Measurements from ENCODE around the gene USP54. TPM values are rescaled to one million over a fixed set of nuclear protein-coding genes. Genes with fewer than 3 reads are reported as not detected.
"Not testable (repeated sequence)": the region's sequence is repeated elsewhere in the genome, so short reads cannot be mapped to it uniquely, and the experiment has no call there.

The USP54 gene
- polyA plus RNA-seq, 1 donor from 2014 or later: 12.7 TPM

DNA sequence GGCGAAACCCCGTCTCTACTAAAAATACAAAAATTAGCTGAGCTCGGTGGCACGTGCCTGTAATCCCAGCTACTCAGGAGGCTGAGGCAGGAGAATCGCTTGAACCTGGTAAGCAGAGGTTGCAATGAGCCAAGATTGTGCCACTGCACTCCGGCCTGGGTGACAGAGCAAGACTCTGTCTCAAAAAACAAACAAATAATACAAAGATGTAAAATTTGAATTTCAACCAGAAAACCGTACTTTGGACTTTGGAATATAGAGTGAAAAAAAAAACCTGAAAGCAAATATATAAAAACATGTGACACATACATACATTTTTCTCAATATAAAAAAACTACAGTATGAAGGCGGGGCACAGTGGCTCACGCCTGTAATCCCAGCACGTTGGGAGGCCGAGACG is 29.8 kb upstream of the USP54 start:
- H3K36me3 ChIP-seq (ENCODE audit: insufficient read depth, low read length); H4K20me1 ChIP-seq (ENCODE audit: insufficient read depth); H3F3A ChIP-seq (ENCODE audit: insufficient read depth, low read length, poor library complexity, severe bottlenecking); H2AFZ ChIP-seq (ENCODE audit: low read depth, low read length); H3K9ac ChIP-seq (ENCODE audit: low read length); H3K27ac ChIP-seq (ENCODE audit: low read length); H3K27me3 ChIP-seq (ENCODE audit: insufficient read depth, low read depth, low read length); H3K4me2 ChIP-seq (ENCODE audit: low read length); H3K4me3 ChIP-seq (ENCODE audit: low read length); H3K9me3 ChIP-seq (ENCODE audit: low read length); H3K9me2 ChIP-seq (ENCODE audit: insufficient read depth, low read length): not testable (repeated sequence)
- peaks cover 22% of the 10 kb centered on the region for H3K79me2 ChIP-seq (replicated peaks; ENCODE audit: insufficient read depth, low read length)

DNA sequence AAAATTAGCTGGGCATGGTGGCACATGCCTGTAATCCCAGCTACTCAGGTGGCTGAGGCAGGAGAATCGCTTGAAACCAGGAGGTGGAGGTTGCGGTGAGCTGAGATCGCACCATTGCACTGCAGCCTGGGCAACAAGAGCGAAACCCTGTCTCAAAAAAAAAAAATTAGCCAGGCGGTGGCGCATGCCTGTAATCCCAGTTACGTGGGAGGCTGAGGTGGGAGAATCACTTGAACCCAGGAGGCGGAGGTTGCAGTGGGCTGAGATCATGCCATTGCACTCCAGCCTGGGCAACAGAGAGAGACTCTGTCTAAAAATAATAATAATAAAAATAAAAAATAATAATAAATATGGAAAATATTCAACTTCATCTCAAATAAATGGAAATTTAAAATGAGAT is 26.0 kb upstream of the USP54 start:
- not testable (repeated sequence) for H3K27me3 ChIP-seq (ENCODE audit: insufficient read depth, low read depth, low read length); H3K9me2 ChIP-seq (ENCODE audit: insufficient read depth, low read length); H3K9ac ChIP-seq (ENCODE audit: low read length); H3K27ac ChIP-seq (ENCODE audit: low read length); H4K20me1 ChIP-seq (ENCODE audit: insufficient read depth); H3K36me3 ChIP-seq (ENCODE audit: insufficient read depth, low read length); H3F3A ChIP-seq (ENCODE audit: insufficient read depth, low read length, poor library complexity, severe bottlenecking); H3K4me2 ChIP-seq (ENCODE audit: low read length); H2AFZ ChIP-seq (ENCODE audit: low read depth, low read length); H3K9me3 ChIP-seq (ENCODE audit: low read length); H3K4me3 ChIP-seq (ENCODE audit: low read length)
- peaks cover 15% of the 10 kb centered on the region for H3K79me2 ChIP-seq (replicated peaks; ENCODE audit: insufficient read depth, low read length)

DNA sequence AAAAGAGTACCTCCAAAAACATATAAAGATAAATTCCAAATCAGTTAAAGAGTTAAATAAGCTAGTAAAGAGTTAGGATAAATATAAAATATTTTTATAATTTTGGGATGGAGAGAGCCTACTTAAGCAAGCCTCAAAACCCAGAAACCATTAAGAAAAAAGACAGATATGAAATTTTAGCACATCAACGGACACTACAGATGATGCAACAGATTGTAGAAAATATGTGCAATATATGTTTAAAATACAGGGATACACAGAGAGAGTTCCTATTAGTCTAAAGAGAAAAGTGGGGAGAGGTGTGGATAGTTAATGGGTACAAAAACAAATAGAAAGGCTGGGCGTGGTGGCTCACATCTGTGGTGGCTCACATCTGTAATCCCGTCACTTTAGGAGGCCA is 23.6 kb upstream of the USP54 start:
- H3K79me2 ChIP-seq (replicated peaks; ENCODE audit: insufficient read depth, low read length): peaks cover 9% of the 10 kb centered on the region
- no peak overlapping the region for H3K9ac ChIP-seq (ENCODE audit: low read length)
- H3K27ac ChIP-seq (ENCODE audit: low read length): no peak overlapping the region
- no peaks in the 10 kb centered on the region for H3K36me3 ChIP-seq (ENCODE audit: insufficient read depth, low read length)
- H3F3A ChIP-seq (ENCODE audit: insufficient read depth, low read length, poor library complexity, severe bottlenecking): no peaks in the 10 kb centered on the region
- H2AFZ ChIP-seq (ENCODE audit: low read depth, low read length): no peak overlapping the region
- H3K4me2 ChIP-seq (ENCODE audit: low read length): no peak overlapping the region
- no peaks in the 10 kb centered on the region for H3K27me3 ChIP-seq (ENCODE audit: insufficient read depth, low read depth, low read length)
- H3K9me3 ChIP-seq (ENCODE audit: low read length): no peaks in the 10 kb centered on the region
- no peaks in the 10 kb centered on the region for H3K9me2 ChIP-seq (ENCODE audit: insufficient read depth, low read length)
- no peaks in the 10 kb centered on the region for H4K20me1 ChIP-seq (ENCODE audit: insufficient read depth)
- no peak overlapping the region for H3K4me3 ChIP-seq (ENCODE audit: low read length)
- no peak for TF ChIP-seq EZH2 (IDR thresholded peaks at IDR 0.05; ENCODE audit: borderline replicate concordance, insufficient read depth, low read length, poor library complexity, severe bottlenecking)
- no peak for TF ChIP-seq POLR2AphosphoS5 (IDR thresholded peaks at IDR 0.05)
- TF ChIP-seq, protein P1, sequence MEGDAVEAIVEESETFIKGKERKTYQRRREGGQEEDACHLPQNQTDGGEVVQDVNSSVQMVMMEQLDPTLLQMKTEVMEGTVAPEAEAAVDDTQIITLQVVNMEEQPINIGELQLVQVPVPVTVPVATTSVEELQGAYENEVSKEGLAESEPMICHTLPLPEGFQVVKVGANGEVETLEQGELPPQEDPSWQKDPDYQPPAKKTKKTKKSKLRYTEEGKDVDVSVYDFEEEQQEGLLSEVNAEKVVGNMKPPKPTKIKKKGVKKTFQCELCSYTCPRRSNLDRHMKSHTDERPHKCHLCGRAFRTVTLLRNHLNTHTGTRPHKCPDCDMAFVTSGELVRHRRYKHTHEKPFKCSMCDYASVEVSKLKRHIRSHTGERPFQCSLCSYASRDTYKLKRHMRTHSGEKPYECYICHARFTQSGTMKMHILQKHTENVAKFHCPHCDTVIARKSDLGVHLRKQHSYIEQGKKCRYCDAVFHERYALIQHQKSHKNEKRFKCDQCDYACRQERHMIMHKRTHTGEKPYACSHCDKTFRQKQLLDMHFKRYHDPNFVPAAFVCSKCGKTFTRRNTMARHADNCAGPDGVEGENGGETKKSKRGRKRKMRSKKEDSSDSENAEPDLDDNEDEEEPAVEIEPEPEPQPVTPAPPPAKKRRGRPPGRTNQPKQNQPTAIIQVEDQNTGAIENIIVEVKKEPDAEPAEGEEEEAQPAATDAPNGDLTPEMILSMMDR (IDR thresholded peaks at IDR 0.05; ENCODE audit: poor library complexity, severe bottlenecking): no peak
- no peak for TF ChIP-seq EP300 (conservative IDR thresholded peaks at IDR 0.05; ENCODE audit: poor library complexity, severe bottlenecking)
- no peak for TF ChIP-seq TAF1 (IDR thresholded peaks at IDR 0.05; ENCODE audit: low read depth)
- TF ChIP-seq RAD21 (conservative IDR thresholded peaks at IDR 0.05): no peak
- TF ChIP-seq, protein P2, sequence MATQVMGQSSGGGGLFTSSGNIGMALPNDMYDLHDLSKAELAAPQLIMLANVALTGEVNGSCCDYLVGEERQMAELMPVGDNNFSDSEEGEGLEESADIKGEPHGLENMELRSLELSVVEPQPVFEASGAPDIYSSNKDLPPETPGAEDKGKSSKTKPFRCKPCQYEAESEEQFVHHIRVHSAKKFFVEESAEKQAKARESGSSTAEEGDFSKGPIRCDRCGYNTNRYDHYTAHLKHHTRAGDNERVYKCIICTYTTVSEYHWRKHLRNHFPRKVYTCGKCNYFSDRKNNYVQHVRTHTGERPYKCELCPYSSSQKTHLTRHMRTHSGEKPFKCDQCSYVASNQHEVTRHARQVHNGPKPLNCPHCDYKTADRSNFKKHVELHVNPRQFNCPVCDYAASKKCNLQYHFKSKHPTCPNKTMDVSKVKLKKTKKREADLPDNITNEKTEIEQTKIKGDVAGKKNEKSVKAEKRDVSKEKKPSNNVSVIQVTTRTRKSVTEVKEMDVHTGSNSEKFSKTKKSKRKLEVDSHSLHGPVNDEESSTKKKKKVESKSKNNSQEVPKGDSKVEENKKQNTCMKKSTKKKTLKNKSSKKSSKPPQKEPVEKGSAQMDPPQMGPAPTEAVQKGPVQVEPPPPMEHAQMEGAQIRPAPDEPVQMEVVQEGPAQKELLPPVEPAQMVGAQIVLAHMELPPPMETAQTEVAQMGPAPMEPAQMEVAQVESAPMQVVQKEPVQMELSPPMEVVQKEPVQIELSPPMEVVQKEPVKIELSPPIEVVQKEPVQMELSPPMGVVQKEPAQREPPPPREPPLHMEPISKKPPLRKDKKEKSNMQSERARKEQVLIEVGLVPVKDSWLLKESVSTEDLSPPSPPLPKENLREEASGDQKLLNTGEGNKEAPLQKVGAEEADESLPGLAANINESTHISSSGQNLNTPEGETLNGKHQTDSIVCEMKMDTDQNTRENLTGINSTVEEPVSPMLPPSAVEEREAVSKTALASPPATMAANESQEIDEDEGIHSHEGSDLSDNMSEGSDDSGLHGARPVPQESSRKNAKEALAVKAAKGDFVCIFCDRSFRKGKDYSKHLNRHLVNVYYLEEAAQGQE (IDR thresholded peaks at IDR 0.05; ENCODE audit: borderline replicate concordance): no peak
- no peak for TF ChIP-seq SMC3 (conservative IDR thresholded peaks at IDR 0.05; ENCODE audit: poor library complexity)
- TF ChIP-seq MXI1 (conservative IDR thresholded peaks at IDR 0.05; ENCODE audit: poor library complexity, severe bottlenecking): no peak

All from neural cell (in vitro differentiated cells).